Esophagus muscularis mucosa (tissue), 4 donors: ENCODE data around the gene TMEM255B.

Experiments used
- EP300 ChIP-seq: sonication (generic); formaldehyde crosslinking; IDR thresholded peaks from one replicate; pipeline ENCODE4 v1.6.1; 2017; ENCODE audit warnings: antibody characterized with exemption
- POLR2AphosphoS5 ChIP-seq, 2 donors: sonication (generic); formaldehyde crosslinking; IDR thresholded peaks; one replicate each; pipeline ENCODE4 v1.6.1; 2017; ENCODE audit warnings: antibody characterized with exemption in 2 of 2
- TF ChIP-seq, protein P1 (sequence below), 3 experiments: fragments of 200-600 bp in 2 of 3; fragments of 450-650 bp in 1 of 3; sonication (generic) in 2 of 3; IDR thresholded peaks; one replicate each; pipeline ENCODE4 v1.5.1; 2017 to 2019; ENCODE audit warnings: antibody characterized with exemption in 3 of 3, mild to moderate bottlenecking in 2 of 3, moderate library complexity in 1 of 3

GRCh38 chr13:113793718-113794085, 34.7 kb downstream of the TMEM255B start:
- no peak for TF ChIP-seq EP300
- TF ChIP-seq, protein P1, sequence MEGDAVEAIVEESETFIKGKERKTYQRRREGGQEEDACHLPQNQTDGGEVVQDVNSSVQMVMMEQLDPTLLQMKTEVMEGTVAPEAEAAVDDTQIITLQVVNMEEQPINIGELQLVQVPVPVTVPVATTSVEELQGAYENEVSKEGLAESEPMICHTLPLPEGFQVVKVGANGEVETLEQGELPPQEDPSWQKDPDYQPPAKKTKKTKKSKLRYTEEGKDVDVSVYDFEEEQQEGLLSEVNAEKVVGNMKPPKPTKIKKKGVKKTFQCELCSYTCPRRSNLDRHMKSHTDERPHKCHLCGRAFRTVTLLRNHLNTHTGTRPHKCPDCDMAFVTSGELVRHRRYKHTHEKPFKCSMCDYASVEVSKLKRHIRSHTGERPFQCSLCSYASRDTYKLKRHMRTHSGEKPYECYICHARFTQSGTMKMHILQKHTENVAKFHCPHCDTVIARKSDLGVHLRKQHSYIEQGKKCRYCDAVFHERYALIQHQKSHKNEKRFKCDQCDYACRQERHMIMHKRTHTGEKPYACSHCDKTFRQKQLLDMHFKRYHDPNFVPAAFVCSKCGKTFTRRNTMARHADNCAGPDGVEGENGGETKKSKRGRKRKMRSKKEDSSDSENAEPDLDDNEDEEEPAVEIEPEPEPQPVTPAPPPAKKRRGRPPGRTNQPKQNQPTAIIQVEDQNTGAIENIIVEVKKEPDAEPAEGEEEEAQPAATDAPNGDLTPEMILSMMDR (IDR thresholded peaks at IDR 0.05) = no peak
- TF ChIP-seq POLR2AphosphoS5 (IDR thresholded peaks at IDR 0.05) = no peak
